ENCODE results near the gene SPHKAP.

Gene SPHKAP

DNA sequence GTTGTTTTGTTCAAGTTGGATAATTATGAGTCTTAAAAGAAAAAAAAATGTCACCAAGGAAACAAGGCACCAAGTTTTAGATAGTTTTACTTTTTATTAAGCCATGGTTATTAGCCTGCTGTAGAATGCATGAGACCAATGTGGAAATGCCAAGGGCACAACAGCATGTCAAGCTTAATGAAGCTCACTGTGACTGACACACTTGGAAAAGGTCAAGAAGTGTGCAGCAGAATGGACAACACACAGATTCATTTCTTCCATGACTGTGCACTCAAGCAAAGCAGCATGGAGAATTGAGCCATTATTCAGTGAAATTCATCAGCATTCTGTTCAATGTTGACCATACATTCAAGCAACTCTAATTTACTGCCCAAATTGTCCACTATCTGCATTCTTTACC lies 23.6 kb downstream of the SPHKAP start:
- H3K27me3 ChIP-seq (replicated peaks; ENCODE audit: control insufficient read depth, insufficient read depth, low read length, poor library complexity, severe bottlenecking): no peaks in the 10 kb centered on the region
- no peak for DNase-seq
- H3K9me3 ChIP-seq (ENCODE audit: control insufficient read depth, low read length): peaks cover 5% of the 10 kb centered on the region
- no peaks in the 10 kb centered on the region for H3K36me3 ChIP-seq (ENCODE audit: control insufficient read depth, insufficient read depth, low read length)
- H3K4me3 ChIP-seq (ENCODE audit: insufficient read depth, low read depth, low read length, poor library complexity, severe bottlenecking): no peak overlapping the region
- no peak overlapping the region for H3K27ac ChIP-seq (ENCODE audit: insufficient read depth, low read length, poor library complexity, severe bottlenecking)
- H3K4me1 ChIP-seq (ENCODE audit: control insufficient read depth, insufficient read depth, low read length, poor library complexity, severe bottlenecking): no peaks in the 10 kb centered on the region

DNA sequence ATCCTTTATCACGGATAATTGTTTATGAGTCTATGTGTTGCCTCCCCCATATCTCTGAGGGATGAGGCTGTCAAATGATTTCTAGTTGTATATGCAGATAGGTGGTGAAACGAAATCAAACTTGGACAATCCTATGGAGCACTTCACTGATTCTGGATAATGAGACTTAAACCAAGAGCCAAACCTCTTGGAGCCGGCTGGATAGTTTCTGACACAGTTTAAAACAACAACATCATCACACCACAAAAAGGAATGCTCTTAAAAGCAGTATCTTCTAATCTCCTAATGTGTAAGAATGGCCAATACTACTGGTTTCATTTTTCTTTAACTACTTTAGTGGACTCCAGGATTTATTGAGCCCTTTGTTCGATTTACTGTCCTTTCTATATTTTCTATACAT lies 36.5 kb downstream of the SPHKAP start:
- Histone ChIP-seq H3K4me1 (ENCODE audit: control insufficient read depth, insufficient read depth, low read length, poor library complexity, severe bottlenecking) (no peaks in the 10 kb centered on the region), H3K4me3 (ENCODE audit: insufficient read depth, low read depth, low read length, poor library complexity, severe bottlenecking) (no peak overlapping the region)
- DNase-seq: no peak

DNA sequence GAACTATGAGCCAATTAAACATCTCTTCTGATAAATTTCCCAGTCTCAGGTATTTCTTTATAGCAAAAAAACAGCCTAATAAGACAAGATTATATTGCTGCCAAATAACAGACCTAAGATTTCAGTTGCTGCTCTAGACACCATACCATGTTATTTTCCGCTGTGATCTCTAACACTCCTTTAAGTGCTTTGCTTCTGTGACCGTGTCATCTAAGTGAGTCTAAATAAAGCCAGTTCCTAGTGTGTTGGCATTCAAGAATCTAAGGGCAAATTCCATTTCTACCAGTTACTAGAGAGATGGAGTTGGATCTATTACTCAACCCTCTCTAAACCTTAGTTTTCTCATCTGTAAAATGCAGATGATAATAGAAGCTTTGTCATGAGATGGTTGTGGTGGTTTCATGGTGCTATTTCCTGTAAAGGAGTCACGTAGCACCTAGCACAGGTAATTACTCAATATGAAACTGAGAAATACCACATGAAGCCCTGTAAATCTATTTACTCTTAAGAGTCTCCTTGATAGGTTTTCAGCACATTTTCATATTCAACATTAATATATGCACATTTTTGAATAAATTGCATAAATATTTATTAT lies 40.5 kb downstream of the SPHKAP start:
- Histone ChIP-seq H3K4me1 (ENCODE audit: control insufficient read depth, insufficient read depth, low read length, poor library complexity, severe bottlenecking) (no peaks in the 10 kb centered on the region), H3K4me3 (ENCODE audit: insufficient read depth, low read depth, low read length, poor library complexity, severe bottlenecking) (no peak overlapping the region), H3K27ac (ENCODE audit: insufficient read depth, low read length, poor library complexity, severe bottlenecking) (no peak overlapping the region), H3K9me3 (ENCODE audit: control insufficient read depth, low read length) (no peaks in the 10 kb centered on the region), H3K36me3 (ENCODE audit: control insufficient read depth, insufficient read depth, low read length) (no peaks in the 10 kb centered on the region), H3K27me3 (replicated peaks; ENCODE audit: control insufficient read depth, insufficient read depth, low read length, poor library complexity, severe bottlenecking) (no peaks in the 10 kb centered on the region)
- DNase-seq: no peak

More for the DNA sequence above, 36.5 kb downstream of the SPHKAP start:
- no peak overlapping the region for H3K27ac ChIP-seq (ENCODE audit: insufficient read depth, low read length, poor library complexity, severe bottlenecking)
- no peaks in the 10 kb centered on the region for H3K9me3 ChIP-seq (ENCODE audit: control insufficient read depth, low read length)
- H3K36me3 ChIP-seq (ENCODE audit: control insufficient read depth, insufficient read depth, low read length): no peaks in the 10 kb centered on the region
- no peaks in the 10 kb centered on the region for H3K27me3 ChIP-seq (replicated peaks; ENCODE audit: control insufficient read depth, insufficient read depth, low read length, poor library complexity, severe bottlenecking)

DNA sequence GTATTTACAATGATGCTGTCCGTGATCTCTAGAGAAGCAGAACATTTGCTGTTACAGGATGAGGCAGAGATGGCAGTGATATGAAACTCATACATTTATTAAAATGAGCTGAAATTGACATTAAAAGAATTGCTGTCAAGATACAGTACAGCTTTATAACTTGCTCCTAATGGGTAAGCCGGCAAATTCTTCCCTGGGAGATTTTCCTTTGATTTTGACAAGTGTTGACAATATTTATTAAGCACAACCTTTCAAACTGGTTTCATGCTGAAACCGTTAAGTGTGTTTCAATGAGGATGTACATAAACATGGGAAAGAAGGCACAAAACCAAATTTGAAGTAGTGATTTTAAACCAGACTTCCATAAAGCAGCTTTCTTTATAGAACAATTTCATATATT lies 45.5 kb downstream of the SPHKAP start:
- Histone ChIP-seq H3K9me3 (ENCODE audit: control insufficient read depth, low read length) (no peaks in the 10 kb centered on the region), H3K27me3 (replicated peaks; ENCODE audit: control insufficient read depth, insufficient read depth, low read length, poor library complexity, severe bottlenecking) (no peaks in the 10 kb centered on the region), H3K4me1 (ENCODE audit: control insufficient read depth, insufficient read depth, low read length, poor library complexity, severe bottlenecking) (no peaks in the 10 kb centered on the region), H3K27ac (ENCODE audit: insufficient read depth, low read length, poor library complexity, severe bottlenecking) (no peak overlapping the region), H3K36me3 (ENCODE audit: control insufficient read depth, insufficient read depth, low read length) (no peaks in the 10 kb centered on the region), H3K4me3 (ENCODE audit: insufficient read depth, low read depth, low read length, poor library complexity, severe bottlenecking) (no peak overlapping the region)
- DNase-seq: no peak

DNA sequence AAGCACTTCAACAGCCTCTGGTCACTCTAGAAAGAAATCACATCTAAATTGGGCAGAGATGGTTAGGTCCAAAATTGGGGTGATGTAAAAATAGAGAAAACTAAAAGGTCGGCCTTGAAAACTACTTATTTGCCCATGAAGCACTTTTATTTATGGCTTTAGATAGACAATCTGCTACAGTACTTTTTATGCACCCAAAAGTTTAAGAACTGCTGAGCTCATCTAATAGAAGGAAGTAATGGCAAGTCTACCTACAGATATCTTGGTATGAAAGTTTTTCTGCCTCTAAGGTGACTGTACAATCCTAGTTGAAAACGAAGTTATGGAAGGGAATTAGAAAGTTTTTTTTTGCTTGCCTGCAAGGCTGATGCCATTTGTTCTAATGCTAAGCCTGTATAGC lies 46.2 kb downstream of the SPHKAP start:
- no peak for DNase-seq
- H3K9me3 ChIP-seq (ENCODE audit: control insufficient read depth, low read length): no peaks in the 10 kb centered on the region
- no peaks in the 10 kb centered on the region for H3K27me3 ChIP-seq (replicated peaks; ENCODE audit: control insufficient read depth, insufficient read depth, low read length, poor library complexity, severe bottlenecking)
- H3K27ac ChIP-seq (ENCODE audit: insufficient read depth, low read length, poor library complexity, severe bottlenecking): no peak overlapping the region
- H3K36me3 ChIP-seq (ENCODE audit: control insufficient read depth, insufficient read depth, low read length): no peaks in the 10 kb centered on the region
- no peaks in the 10 kb centered on the region for H3K4me1 ChIP-seq (ENCODE audit: control insufficient read depth, insufficient read depth, low read length, poor library complexity, severe bottlenecking)
- no peak overlapping the region for H3K4me3 ChIP-seq (ENCODE audit: insufficient read depth, low read depth, low read length, poor library complexity, severe bottlenecking)

DNA sequence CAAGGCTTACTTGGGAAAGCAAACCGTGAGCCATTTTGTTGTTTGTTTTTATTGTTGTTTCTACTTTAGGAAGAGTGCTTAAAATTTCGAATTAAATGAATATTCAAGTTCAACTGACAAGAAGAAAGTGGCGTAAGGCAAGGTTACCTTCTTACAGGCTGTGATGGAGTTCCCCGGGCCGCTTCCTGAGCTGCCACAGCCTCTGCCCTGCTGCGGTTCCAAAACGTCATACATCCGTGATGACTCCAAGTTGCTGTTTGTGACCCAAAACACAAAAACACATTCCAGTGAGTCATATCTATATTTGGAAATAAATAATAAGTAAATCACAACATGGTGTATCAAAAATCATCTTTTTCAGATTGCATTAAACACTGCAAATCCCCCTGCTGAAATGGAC lies 49.7 kb downstream of the SPHKAP start:
- Histone ChIP-seq H3K36me3 (ENCODE audit: control insufficient read depth, insufficient read depth, low read length) (no peaks in the 10 kb centered on the region), H3K27me3 (replicated peaks; ENCODE audit: control insufficient read depth, insufficient read depth, low read length, poor library complexity, severe bottlenecking) (no peaks in the 10 kb centered on the region), H3K4me1 (ENCODE audit: control insufficient read depth, insufficient read depth, low read length, poor library complexity, severe bottlenecking) (no peaks in the 10 kb centered on the region), H3K27ac (ENCODE audit: insufficient read depth, low read length, poor library complexity, severe bottlenecking) (no peak overlapping the region), H3K9me3 (ENCODE audit: control insufficient read depth, low read length) (no peaks in the 10 kb centered on the region), H3K4me3 (ENCODE audit: insufficient read depth, low read depth, low read length, poor library complexity, severe bottlenecking) (no peak overlapping the region)
- no peak for DNase-seq

DNA sequence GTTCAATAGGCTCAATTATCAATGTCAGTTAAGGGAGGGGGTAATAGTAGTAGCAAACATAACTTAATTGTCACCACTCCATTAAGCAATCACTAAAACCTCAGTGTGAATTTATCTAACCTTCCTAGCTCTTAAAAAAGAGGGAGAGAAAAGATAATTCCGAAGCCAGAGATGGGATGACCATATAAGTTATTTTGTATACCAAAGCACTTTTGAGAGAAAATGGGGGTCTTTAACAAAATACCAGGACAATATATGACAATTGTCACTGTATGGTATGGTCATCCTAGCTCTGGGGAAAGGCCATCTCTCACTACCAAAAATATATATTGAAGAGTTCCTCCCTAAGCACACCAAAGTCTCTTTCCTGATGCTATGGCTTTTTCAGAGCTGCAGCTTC lies 55.1 kb downstream of the SPHKAP start:
- Histone ChIP-seq H3K27ac (ENCODE audit: insufficient read depth, low read length, poor library complexity, severe bottlenecking) (no peak overlapping the region), H3K36me3 (ENCODE audit: control insufficient read depth, insufficient read depth, low read length) (no peaks in the 10 kb centered on the region), H3K27me3 (replicated peaks; ENCODE audit: control insufficient read depth, insufficient read depth, low read length, poor library complexity, severe bottlenecking) (no peaks in the 10 kb centered on the region), H3K9me3 (ENCODE audit: control insufficient read depth, low read length) (no peaks in the 10 kb centered on the region), H3K4me1 (ENCODE audit: control insufficient read depth, insufficient read depth, low read length, poor library complexity, severe bottlenecking) (no peaks in the 10 kb centered on the region), H3K4me3 (ENCODE audit: insufficient read depth, low read depth, low read length, poor library complexity, severe bottlenecking) (no peak overlapping the region)
- no peak for DNase-seq

DNA sequence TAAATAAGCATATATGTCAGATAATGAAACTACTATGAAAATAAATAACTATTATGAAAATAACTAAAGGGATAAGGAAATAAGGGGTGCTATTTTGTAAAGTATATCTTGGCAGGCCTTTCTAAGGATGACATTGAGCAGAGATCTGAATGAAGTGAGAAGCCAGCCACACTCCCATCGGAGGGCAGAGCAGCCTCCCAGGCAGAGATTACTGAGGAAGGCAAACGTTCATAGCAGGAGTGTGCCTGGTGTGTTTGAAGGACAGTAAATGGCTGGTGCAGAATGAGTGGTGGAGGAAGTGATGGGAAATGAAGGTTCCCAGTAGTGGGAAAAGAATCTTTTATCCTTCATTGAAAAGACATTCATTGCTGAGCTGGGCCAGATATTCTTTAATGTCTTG lies 62.5 kb downstream of the SPHKAP start:
- H3K27ac ChIP-seq (ENCODE audit: insufficient read depth, low read length, poor library complexity, severe bottlenecking): no peak overlapping the region
- no peaks in the 10 kb centered on the region for H3K9me3 ChIP-seq (ENCODE audit: control insufficient read depth, low read length)
- no peaks in the 10 kb centered on the region for H3K27me3 ChIP-seq (replicated peaks; ENCODE audit: control insufficient read depth, insufficient read depth, low read length, poor library complexity, severe bottlenecking)
- H3K4me1 ChIP-seq (ENCODE audit: control insufficient read depth, insufficient read depth, low read length, poor library complexity, severe bottlenecking): no peaks in the 10 kb centered on the region
- no peak for DNase-seq
- H3K36me3 ChIP-seq (ENCODE audit: control insufficient read depth, insufficient read depth, low read length): no peaks in the 10 kb centered on the region
- no peak overlapping the region for H3K4me3 ChIP-seq (ENCODE audit: insufficient read depth, low read depth, low read length, poor library complexity, severe bottlenecking)

DNA sequence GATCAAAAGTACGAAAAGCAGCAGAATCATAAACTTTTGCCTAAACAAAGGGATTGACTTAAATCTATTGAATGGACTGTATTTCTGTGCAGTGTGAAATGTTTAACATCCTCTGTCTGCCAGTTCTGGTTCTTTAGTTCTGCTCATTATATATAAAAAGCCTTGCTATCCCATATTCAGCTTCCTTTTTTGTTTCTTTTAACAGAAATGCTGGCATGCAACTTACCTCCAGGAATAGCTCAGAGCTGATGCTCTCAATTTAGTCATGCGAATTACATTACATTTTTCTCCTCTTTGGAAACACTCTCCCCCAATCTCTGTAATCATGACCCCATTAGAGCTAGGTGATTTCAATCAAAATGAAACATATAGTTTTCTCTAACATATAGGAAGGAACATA lies 73.6 kb downstream of the SPHKAP start:
- no peak for DNase-seq
- Histone ChIP-seq H3K27me3 (replicated peaks; ENCODE audit: control insufficient read depth, insufficient read depth, low read length, poor library complexity, severe bottlenecking) (no peaks in the 10 kb centered on the region), H3K4me1 (ENCODE audit: control insufficient read depth, insufficient read depth, low read length, poor library complexity, severe bottlenecking) (no peaks in the 10 kb centered on the region), H3K27ac (ENCODE audit: insufficient read depth, low read length, poor library complexity, severe bottlenecking) (no peak overlapping the region), H3K9me3 (ENCODE audit: control insufficient read depth, low read length) (no peaks in the 10 kb centered on the region), H3K4me3 (ENCODE audit: insufficient read depth, low read depth, low read length, poor library complexity, severe bottlenecking) (no peak overlapping the region), H3K36me3 (ENCODE audit: control insufficient read depth, insufficient read depth, low read length) (no peaks in the 10 kb centered on the region)

DNA sequence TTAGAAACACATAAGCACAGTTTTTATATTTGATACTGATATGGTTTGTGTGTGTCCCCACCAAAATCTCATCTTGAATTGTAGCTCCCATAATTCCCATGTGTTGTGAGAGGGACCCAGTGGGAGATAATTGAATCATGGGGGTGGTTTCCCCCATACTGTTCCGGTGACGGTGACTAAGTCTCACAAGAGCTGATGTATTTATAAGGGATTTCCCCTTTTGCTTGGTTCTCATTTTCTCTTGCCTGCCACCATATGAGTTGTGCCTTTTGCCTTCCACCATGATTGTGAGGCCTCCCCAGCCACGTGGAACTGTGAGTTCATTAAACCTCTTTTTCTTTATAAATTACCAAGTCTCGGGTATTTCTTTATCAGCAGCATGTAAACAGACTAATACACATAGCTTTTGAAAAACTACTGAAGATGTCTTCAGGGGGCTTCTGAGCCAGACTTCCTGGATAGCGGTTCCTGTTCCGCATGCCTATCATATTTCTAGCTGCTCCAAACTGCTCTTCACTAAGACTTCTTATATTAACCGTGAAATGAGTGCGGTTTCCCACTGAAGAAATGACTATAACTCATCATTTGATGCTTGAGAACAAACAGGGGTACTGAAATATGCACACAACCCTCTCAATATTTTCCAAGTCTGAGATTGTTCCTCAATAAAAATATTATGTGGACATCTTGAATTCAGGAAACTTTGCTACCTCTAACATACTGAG lies 75.8 kb downstream of the SPHKAP start:
- DNase-seq: no peak
- no peaks in the 10 kb centered on the region for H3K9me3 ChIP-seq (ENCODE audit: control insufficient read depth, low read length)

More for the DNA sequence above, 75.8 kb downstream of the SPHKAP start:
- H3K27ac ChIP-seq (ENCODE audit: insufficient read depth, low read length, poor library complexity, severe bottlenecking): no peak overlapping the region
- no peaks in the 10 kb centered on the region for H3K36me3 ChIP-seq (ENCODE audit: control insufficient read depth, insufficient read depth, low read length)
- H3K4me1 ChIP-seq (ENCODE audit: control insufficient read depth, insufficient read depth, low read length, poor library complexity, severe bottlenecking): no peaks in the 10 kb centered on the region
- H3K4me3 ChIP-seq (ENCODE audit: insufficient read depth, low read depth, low read length, poor library complexity, severe bottlenecking): no peak overlapping the region
- no peaks in the 10 kb centered on the region for H3K27me3 ChIP-seq (replicated peaks; ENCODE audit: control insufficient read depth, insufficient read depth, low read length, poor library complexity, severe bottlenecking)

Measured in effector memory CD4-positive, alpha-beta T cell (primary cell).